Endothelial cell (in vitro differentiated cells): ENCODE measurements around the gene TAPBP. TPM values are rescaled to one million over a fixed set of nuclear protein-coding genes. Genes with fewer than 3 reads are reported as not detected.

ENCODE experiments used
- DNase-seq: peaks from one replicate; pipeline ENCODE4 v3.0.0; 2021; ENCODE audit warnings: low spot score
- H3K27ac Mint-ChIP-seq: one replicate; pipeline ENCODE4 v1.8.0; 2021; ENCODE audit warnings: mixed read lengths, inconsistent platforms; ENCODE audit not compliant: unreplicated experiment
- H3K27me3 Mint-ChIP-seq: one replicate; pipeline ENCODE4 v1.8.0; 2021; ENCODE audit warnings: mild to moderate bottlenecking, moderate library complexity, mixed read lengths, inconsistent platforms; ENCODE audit not compliant: unreplicated experiment
- H3K36me3 Mint-ChIP-seq: one replicate; pipeline ENCODE4 v1.8.0; 2021; ENCODE audit warnings: mild to moderate bottlenecking, low read depth, mixed read lengths, inconsistent platforms; ENCODE audit not compliant: unreplicated experiment
- H3K4me1 Mint-ChIP-seq: one replicate; pipeline ENCODE4 v1.8.0; 2021; ENCODE audit warnings: mild to moderate bottlenecking, mixed read lengths, inconsistent platforms; ENCODE audit not compliant: unreplicated experiment
- H3K4me3 Mint-ChIP-seq: one replicate; pipeline ENCODE4 v1.8.0; 2021; ENCODE audit warnings: mild to moderate bottlenecking, mixed read lengths, inconsistent platforms; ENCODE audit not compliant: unreplicated experiment
- H3K9me3 Mint-ChIP-seq: one replicate; pipeline ENCODE4 v1.8.0; 2021; ENCODE audit warnings: mixed read lengths, inconsistent platforms; ENCODE audit not compliant: unreplicated experiment
- CTCF ChIP-seq: fragments of 200-600 bp; sonication (generic); IDR thresholded peaks from one replicate; pipeline ENCODE4 v1.5.0; 2021; ENCODE audit warnings: antibody characterized with exemption; ENCODE audit not compliant: unreplicated experiment
- total RNA-seq: library from RNA; stranded (reverse); fragmentation: NEBNext Ultra II Directional; extraction: Animal tissue kit (Norgen Biotek cat#: 25700); gene quantifications from one replicate; pipeline ENCODE4 v1.2.1, GENCODE V29; 2021; ENCODE audit not compliant: unreplicated experiment

Gene TAPBP
- total RNA-seq, 1 donor from 2014 or later = 57.1 TPM

- Mint-ChIP-seq H3K27ac (no peak overlapping the region), H3K4me1 (peaks cover 44% of the 10 kb centered on the region), H3K4me3 (peak overlapping the region; percentile 44), H3K9me3 (no peaks in the 10 kb centered on the region), H3K36me3 (peaks cover 24% of the 10 kb centered on the region), H3K27me3 (peaks cover 23% of the 10 kb centered on the region)
- no peak for DNase-seq
- TF ChIP-seq CTCF = no peak
These were observed 10.2 kb upstream of the TAPBP start for GRCh38 chr6:33324125-33324524.

DNA sequence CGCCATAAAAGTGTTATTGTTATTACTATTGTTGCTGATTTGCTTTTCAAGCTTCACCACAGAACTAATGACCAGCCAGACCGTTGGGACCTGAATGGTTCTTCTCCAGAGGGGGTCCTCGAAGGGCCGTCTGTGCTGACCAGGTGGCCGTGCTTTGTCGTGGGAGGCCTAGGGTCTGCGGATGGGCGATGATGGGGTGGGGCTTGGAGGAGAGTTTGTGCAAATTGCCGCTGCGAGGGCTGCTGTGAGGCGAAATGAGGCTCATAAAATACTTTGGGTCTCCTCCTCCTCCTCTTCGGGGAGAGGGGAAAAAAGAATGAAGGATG lies 9.7 kb upstream of the TAPBP start:
- TF ChIP-seq CTCF = no peak
- peaks cover 48% of the 10 kb centered on the region for H3K4me1 Mint-ChIP-seq
- peak overlapping the region; percentile 99 for H3K4me3 Mint-ChIP-seq
- peaks cover 23% of the 10 kb centered on the region for H3K27me3 Mint-ChIP-seq
- no peak for DNase-seq
- no peaks in the 10 kb centered on the region for H3K9me3 Mint-ChIP-seq
- H3K36me3 Mint-ChIP-seq = peaks cover 27% of the 10 kb centered on the region
- H3K27ac Mint-ChIP-seq = peak overlapping the region; percentile 99

GRCh38 chr6:33321227-33321626 lies 7.3 kb upstream of the TAPBP start:
- Mint-ChIP-seq H3K9me3 (no peaks in the 10 kb centered on the region), H3K4me3 (peak overlapping the region; percentile 68), H3K36me3 (peaks cover 32% of the 10 kb centered on the region), H3K27me3 (peaks cover 27% of the 10 kb centered on the region), H3K4me1 (peaks cover 50% of the 10 kb centered on the region), H3K27ac (peak overlapping the region; percentile 76)
- DNase-seq = no peak
- no peak for TF ChIP-seq CTCF

DNA sequence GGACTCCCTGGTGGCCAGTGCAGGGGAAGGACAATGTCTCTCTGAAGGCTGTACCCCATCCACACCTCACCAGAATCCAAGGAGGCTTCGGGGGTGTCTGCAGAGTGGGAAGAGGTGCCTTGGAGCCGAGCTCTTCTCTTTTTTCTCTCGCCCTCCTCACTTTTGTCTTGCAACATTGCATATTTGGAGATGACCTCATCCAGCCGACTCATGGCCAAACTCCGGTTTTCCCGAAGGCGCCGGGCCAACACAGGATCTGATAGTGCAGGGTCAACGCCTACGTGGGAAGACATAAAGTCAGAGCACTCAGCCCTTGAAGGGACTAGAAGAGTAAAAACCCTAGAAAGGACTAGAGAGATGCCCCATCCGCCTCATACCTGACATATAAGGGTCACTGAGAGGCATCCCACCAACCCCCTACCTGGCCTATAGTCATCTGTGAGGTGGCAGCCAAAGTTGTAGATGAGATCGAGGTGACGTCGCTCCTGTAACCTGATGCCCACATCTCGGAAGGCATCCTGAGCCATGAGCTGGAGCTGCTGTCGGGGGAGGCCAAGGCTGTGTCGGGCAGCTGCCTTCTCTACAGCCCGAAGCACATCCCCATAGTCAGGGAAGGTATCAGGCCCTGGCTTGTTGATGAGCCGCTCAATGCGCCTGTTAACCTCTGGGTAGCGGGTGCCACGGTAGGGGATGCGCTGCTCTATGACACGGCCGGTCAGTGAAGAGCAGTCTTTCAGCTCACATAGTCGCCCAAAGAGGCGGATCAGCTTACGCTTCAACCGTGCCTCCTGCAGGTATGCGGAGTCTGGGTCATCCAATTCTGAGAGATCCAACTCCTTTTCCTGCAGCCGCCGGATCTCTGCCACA lies 6.7 kb upstream of the TAPBP start:
- H3K27ac Mint-ChIP-seq = peak overlapping the region; percentile 78
- H3K9me3 Mint-ChIP-seq = no peaks in the 10 kb centered on the region
- DNase-seq = no peak
- H3K27me3 Mint-ChIP-seq = peaks cover 26% of the 10 kb centered on the region
- peaks cover 32% of the 10 kb centered on the region for H3K36me3 Mint-ChIP-seq
- peak overlapping the region; percentile 88 for H3K4me3 Mint-ChIP-seq
- peaks cover 50% of the 10 kb centered on the region for H3K4me1 Mint-ChIP-seq
- no peak for TF ChIP-seq CTCF

- peaks cover 50% of the 10 kb centered on the region for H3K4me1 Mint-ChIP-seq
These were observed 6.0 kb upstream of the TAPBP start for GRCh38 chr6:33319939-33320314.

More at GRCh38 chr6:33319939-33320314, 6.0 kb upstream of the TAPBP start:
- no peak overlapping the region for H3K27ac Mint-ChIP-seq
- peak overlapping the region; percentile 88 for H3K4me3 Mint-ChIP-seq
- no peak for TF ChIP-seq CTCF
- peaks cover 32% of the 10 kb centered on the region for H3K36me3 Mint-ChIP-seq
- H3K27me3 Mint-ChIP-seq = peaks cover 26% of the 10 kb centered on the region
- DNase-seq = no peak
- no peaks in the 10 kb centered on the region for H3K9me3 Mint-ChIP-seq
